Esophagus squamous epithelium (tissue), 5 donors: ENCODE results near the gene ZNF772. TPM values are rescaled to one million over a fixed set of nuclear protein-coding genes. Genes with fewer than 3 reads are reported as not detected.
A peak's percentile ranks its signal among the peaks of the same experiment; 100 is the strongest.
"Not testable (repeated sequence)": the region's sequence is repeated elsewhere in the genome, so short reads cannot be mapped to it uniquely, and the experiment has no call there.

ENCODE experiments used
- DNase-seq: peaks from one replicate; lab custom pipeline; 2025; lab: John Stamatoyannopoulos, UW
- H3K27ac ChIP-seq, 4 donors: fragments of 200-600 bp; sonication (generic); one replicate each; pipeline ENCODE4 v1.5.1; 2016 to 2019; ENCODE audit warnings: mild to moderate bottlenecking in 1 of 4
- H3K27me3 ChIP-seq, 4 donors: fragments of 200-600 bp; sonication (generic); 1 replicate in 3 of 4; 2 replicates in 1 of 4; pipeline versions ENCODE4 v1.5.1 to v1.6.0; 2017 to 2021; ENCODE audit warnings: antibody characterized with exemption in 1 of 4
- H3K36me3 ChIP-seq, 3 donors: fragments of 200-600 bp; sonication (generic); one replicate each; pipeline ENCODE4 v1.5.1; 2016 to 2019
- H3K4me1 ChIP-seq, 3 donors: fragments of 200-600 bp; sonication (generic); one replicate each; pipeline ENCODE4 v1.5.1; 2017 to 2019
- H3K4me3 ChIP-seq, 4 donors: fragments of 200-600 bp; sonication (generic); 1 replicate in 3 of 4; 2 replicates in 1 of 4; pipeline ENCODE4 v1.5.1; 2016 to 2019; ENCODE audit warnings: mild to moderate bottlenecking in 2 of 4, moderate library complexity in 1 of 4
- H3K9me3 ChIP-seq, 3 donors: fragments of 200-600 bp; sonication (generic); one replicate each; pipeline ENCODE4 v1.5.1; 2016 to 2019
- POLR2A ChIP-seq, 4 donors: fragments of 450-650 bp; IDR thresholded peaks; one replicate each; pipeline ENCODE4 v1.6.1; 2017; ENCODE audit warnings: antibody characterized with exemption in 4 of 4, mild to moderate bottlenecking in 4 of 4, moderate library complexity in 3 of 4
- WGBS, 2 donors: methylation state at CpG; one replicate each; pipeline ENCODE4 v1.1.5; 2018; 5-methylcytosine and 5-hydroxymethylcytosine counted together
- intact Hi-C: fragments of 100-400 bp; cut with DNase I; formaldehyde crosslinking; loops from one replicate; pipeline ENCODE4 v1.15.0; 2022
- total RNA-seq, 4 donors: library from RNA; depleted of rRNA; stranded (reverse); fragments of >200 nt; gene quantifications; one replicate each; pipeline ENCODE4 v1.1.0, GENCODE V29; 2016
- TF ChIP-seq, protein P1 (sequence below), 6 experiments: fragments of 450-650 bp in 4 of 6; fragments of 200-600 bp in 2 of 6; sonication (generic) in 2 of 6; IDR thresholded peaks; one replicate each; pipeline ENCODE4 v1.5.1; 2016 to 2019; ENCODE audit warnings: antibody characterized with exemption in 6 of 6, mild to moderate bottlenecking in 4 of 6, moderate library complexity in 4 of 6
- donor health status: DM: yes; HTN: yes; CAD: no.

Gene ZNF772
- total RNA-seq, 4 donors from 2014 or later: 3.3 to 10.9 (median 6.3) TPM

- Histone ChIP-seq H3K36me3 (peaks cover 20 to 87% (median 23%) of the 10 kb centered on the region in 3 donors), H3K9me3 (peaks cover 0 to 95% (median 64%) of the 10 kb centered on the region in 3 donors), H3K27ac (no peak overlapping the region), H3K4me1 (no peaks in the 10 kb centered on the region), H3K4me3 (no peak overlapping the region), H3K27me3 (no peaks in the 10 kb centered on the region)
- WGBS, 2 donors: 50 to 72% methylated on average over 2 to 4 of the region's 4 CpGs
- no peak for DNase-seq
- no peak for TF ChIP-seq POLR2A (IDR thresholded peaks at IDR 0.05)
- intact Hi-C loops: no loop called here
Observed at GRCh38 chr19:57506163-57506562, 28.8 kb upstream of the ZNF772 start.

DNA sequence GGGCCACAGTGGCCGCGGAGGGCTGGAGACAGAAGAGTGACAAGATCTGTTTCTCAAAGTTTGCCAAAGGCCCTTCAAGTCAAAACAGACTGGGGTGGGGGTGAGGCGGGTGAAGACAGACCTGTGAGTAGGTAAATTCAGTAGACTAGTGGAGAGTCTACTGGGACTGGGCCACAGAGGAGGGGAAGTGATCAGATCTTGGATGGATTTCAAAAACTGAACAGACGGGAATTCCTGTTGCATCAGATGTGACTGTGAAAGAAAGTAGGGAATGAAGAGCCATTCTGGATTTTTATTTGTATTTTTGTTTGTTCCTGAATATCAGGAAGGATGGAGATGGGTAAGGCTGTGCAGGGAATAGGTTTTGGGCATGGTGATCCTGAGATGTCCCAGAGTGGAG is 23.0 kb upstream of the ZNF772 start:
- H3K4me1 ChIP-seq, intact Hi-C loops, DNase-seq, H3K27ac ChIP-seq, H3K27me3 ChIP-seq: not testable (repeated sequence)
- WGBS, 2 donors: 0 to 7% methylated on average over 1 of the region's 4 CpGs
- Histone ChIP-seq H3K9me3 (peaks cover 0 to 50% (median 30%) of the 10 kb centered on the region in 3 donors), H3K36me3 (peaks cover 3 to 43% (median 3%) of the 10 kb centered on the region in 3 donors), H3K4me3 (peak overlapping the region in 3 of 4 donors; percentile 83 to 93 (median 88))

DNA sequence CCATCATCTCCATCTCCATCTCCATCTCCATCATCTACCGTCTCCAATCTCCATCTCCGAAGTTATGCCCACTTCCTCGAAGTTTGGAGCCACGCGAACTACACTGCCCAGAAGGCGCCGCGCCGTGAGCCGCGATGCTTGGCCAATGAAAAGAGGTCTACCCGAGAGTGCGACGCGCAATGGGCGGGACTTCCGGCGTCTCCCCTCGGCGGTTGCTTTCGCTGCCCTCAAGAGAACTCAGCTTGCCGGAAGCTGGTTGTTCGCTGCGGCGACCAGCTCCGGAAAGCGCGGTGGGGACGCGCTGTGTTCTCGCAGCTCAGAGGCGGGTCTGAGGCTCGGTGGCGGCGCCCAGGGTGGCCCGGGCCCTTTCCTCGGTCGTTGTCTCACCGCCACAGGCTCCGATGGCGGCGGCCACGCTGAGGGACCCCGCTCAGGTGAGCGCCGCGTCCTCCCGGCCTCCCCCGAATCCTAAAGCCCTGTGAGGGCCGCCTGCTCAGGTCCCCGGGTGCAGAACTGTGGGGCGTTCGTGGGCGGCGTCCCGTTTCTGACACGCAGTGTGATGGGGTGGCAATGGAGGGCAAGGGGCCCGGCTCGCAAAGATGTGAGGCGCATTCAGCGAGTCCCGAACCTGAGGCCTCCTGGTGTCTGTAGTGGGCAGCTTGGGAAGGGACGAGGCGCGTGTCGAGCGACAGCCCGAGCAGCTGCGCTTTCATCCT is 22.5 kb upstream of the ZNF772 start, which contains the start of gene ZNF773:
Gene ZNF773 (plus strand): TSS at position 259 of the 716 bp plus-strand sequence. CDS start 143 bp downstream, at position 402.
- TF ChIP-seq POLR2A (IDR thresholded peaks at IDR 0.05): peak in 3 of 4 donors; percentile 46 to 78 (median 62)
- Histone ChIP-seq H3K36me3 (peaks cover 0 to 37% (median 0%) of the 10 kb centered on the region in 3 donors), H3K9me3 (peaks cover 0 to 51% (median 34%) of the 10 kb centered on the region in 3 donors), H3K27ac (peak within 1 kb of the TSS; percentile 89 to 93 (median 92)), H3K4me3 (peak within 1 kb of the TSS; percentile 72 to 93 (median 86))
- H3K27me3 ChIP-seq, intact Hi-C loops, H3K4me1 ChIP-seq: not testable (repeated sequence)
- 2 to 5% methylated on average over 25 of the region's 69 CpGs for WGBS, 2 donors
- peak; percentile 54 for DNase-seq

DNA sequence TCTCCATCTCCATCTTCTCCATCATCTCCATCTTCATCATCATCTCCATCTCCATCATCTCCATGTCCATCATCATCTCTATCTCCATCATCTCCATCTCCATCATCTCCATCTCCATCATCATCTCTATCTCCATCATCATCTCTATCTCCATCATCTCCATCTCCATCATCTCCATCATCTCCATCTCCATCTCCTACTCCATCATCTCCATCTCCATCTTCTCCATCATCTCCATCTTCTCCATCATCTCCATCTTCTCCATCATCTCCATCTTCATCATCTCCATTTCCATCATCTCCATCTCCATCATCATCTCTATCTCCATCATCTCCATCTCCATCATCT is 21.9 kb upstream of the ZNF772 start:
- intact Hi-C loops, DNase-seq, H3K27me3 ChIP-seq, H3K27ac ChIP-seq, H3K4me1 ChIP-seq: not testable (repeated sequence)
- H3K4me3 ChIP-seq: peak overlapping the region in 1 of 4 donors; percentile 83
- H3K36me3 ChIP-seq: peaks cover 0 to 37% (median 0%) of the 10 kb centered on the region in 3 donors
- H3K9me3 ChIP-seq: peaks cover 0 to 51% (median 39%) of the 10 kb centered on the region in 3 donors

- H3K4me1 ChIP-seq, H3K27me3 ChIP-seq, H3K27ac ChIP-seq, DNase-seq, intact Hi-C loops: not testable (repeated sequence)
- Histone ChIP-seq H3K36me3 (peaks cover 4 to 39% (median 18%) of the 10 kb centered on the region in 3 donors), H3K4me3 (peak overlapping the region in 3 of 4 donors; percentile 10 to 45 (median 13)), H3K9me3 (peaks cover 0 to 31% (median 0%) of the 10 kb centered on the region in 3 donors)
- WGBS, 2 donors: 0% methylated on average over 1 of the region's 1 CpG; no CpG with 5 or more reads in 1 of the 2 donors
Observed at GRCh38 chr19:57488299-57488644, 10.9 kb upstream of the ZNF772 start.

- Histone ChIP-seq H3K36me3 (peaks cover 4 to 33% (median 16%) of the 10 kb centered on the region in 3 donors), H3K4me3 (peak within 1 kb of the TSS; percentile 58 to 99 (median 86)), H3K9me3 (peaks cover 0 to 25% (median 0%) of the 10 kb centered on the region in 3 donors), H3K27ac (peak within 1 kb of the TSS; percentile 79 to 91 (median 88))
- intact Hi-C loops, H3K27me3 ChIP-seq, H3K4me1 ChIP-seq: not testable (repeated sequence)
- DNase-seq: peak; percentile 49
- TF ChIP-seq, protein P1, sequence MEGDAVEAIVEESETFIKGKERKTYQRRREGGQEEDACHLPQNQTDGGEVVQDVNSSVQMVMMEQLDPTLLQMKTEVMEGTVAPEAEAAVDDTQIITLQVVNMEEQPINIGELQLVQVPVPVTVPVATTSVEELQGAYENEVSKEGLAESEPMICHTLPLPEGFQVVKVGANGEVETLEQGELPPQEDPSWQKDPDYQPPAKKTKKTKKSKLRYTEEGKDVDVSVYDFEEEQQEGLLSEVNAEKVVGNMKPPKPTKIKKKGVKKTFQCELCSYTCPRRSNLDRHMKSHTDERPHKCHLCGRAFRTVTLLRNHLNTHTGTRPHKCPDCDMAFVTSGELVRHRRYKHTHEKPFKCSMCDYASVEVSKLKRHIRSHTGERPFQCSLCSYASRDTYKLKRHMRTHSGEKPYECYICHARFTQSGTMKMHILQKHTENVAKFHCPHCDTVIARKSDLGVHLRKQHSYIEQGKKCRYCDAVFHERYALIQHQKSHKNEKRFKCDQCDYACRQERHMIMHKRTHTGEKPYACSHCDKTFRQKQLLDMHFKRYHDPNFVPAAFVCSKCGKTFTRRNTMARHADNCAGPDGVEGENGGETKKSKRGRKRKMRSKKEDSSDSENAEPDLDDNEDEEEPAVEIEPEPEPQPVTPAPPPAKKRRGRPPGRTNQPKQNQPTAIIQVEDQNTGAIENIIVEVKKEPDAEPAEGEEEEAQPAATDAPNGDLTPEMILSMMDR (IDR thresholded peaks at IDR 0.05): peak in 1 of 6 experiments; percentile 13
- peak in 2 of 4 donors; percentile 57 to 61 for TF ChIP-seq POLR2A (IDR thresholded peaks at IDR 0.05)
- WGBS, 2 donors: 8 to 10% methylated on average over 3 to 4 of the region's 69 CpGs
Observed at GRCh38 chr19:57487477-57488298, 10.3 kb upstream of the ZNF772 start, which contains the start of gene ZNF419. ZNF419 (plus strand) TSS chr19:57487750; CDS start chr19:57487951, 201 bp downstream.

- H3K36me3 ChIP-seq: peaks cover 14 to 46% (median 27%) of the 10 kb centered on the region in 3 donors
- peak overlapping the region in 1 of 4 donors; percentile 24 for H3K4me3 ChIP-seq
- DNase-seq: no peak
- H3K9me3 ChIP-seq: peaks cover 12 to 88% (median 81%) of the 10 kb centered on the region in 3 donors
- H3K27me3 ChIP-seq: no peaks in the 10 kb centered on the region
- WGBS, 2 donors: 93 to 95% methylated on average over 3 to 4 of the region's 4 CpGs
- H3K27ac ChIP-seq: no peak overlapping the region
- no peak for TF ChIP-seq POLR2A (IDR thresholded peaks at IDR 0.05)
- TF ChIP-seq, protein P1 (IDR thresholded peaks at IDR 0.05): no peak
- intact Hi-C loops: no loop called here
- peaks cover 0 to 9% (median 5%) of the 10 kb centered on the region in 3 donors for H3K4me1 ChIP-seq
Observed at GRCh38 chr19:57473646-57474045, 3.7 kb downstream of the ZNF772 start.
